ENCODE data around the gene OPALIN.
"Not testable (repeated sequence)": the region's sequence is repeated elsewhere in the genome, so short reads cannot be mapped to it uniquely, and the experiment has no call there.

OPALIN gene

GRCh38 chr10:96334616-96335526 lies 23.9 kb downstream of the OPALIN start:
- peak; percentile 57 for DNase-seq

GRCh38 chr10:96333101-96333500 lies 25.7 kb downstream of the OPALIN start:
- no peak for DNase-seq

GRCh38 chr10:96327462-96327861 lies 31.3 kb downstream of the OPALIN start:
- no peak for DNase-seq

GRCh38 chr10:96325719-96326373 lies 33.0 kb downstream of the OPALIN start:
- no peak for DNase-seq

- DNase-seq = no peak
These were observed 34.4 kb downstream of the OPALIN start for GRCh38 chr10:96324447-96324846.

GRCh38 chr10:96322275-96322674 lies 36.5 kb downstream of the OPALIN start:
- no peak for DNase-seq

GRCh38 chr10:96321822-96322221 lies 37.0 kb downstream of the OPALIN start:
- no peak for DNase-seq

GRCh38 chr10:96319754-96320474 lies 38.9 kb downstream of the OPALIN start:
- peak; percentile 50 for DNase-seq

GRCh38 chr10:96317067-96317833 lies 41.6 kb downstream of the OPALIN start:
- no peak for DNase-seq

- DNase-seq = no peak
These were observed 45.5 kb downstream of the OPALIN start for GRCh38 chr10:96313344-96313743.

- DNase-seq = no peak
These were observed 47.6 kb downstream of the OPALIN start for GRCh38 chr10:96311180-96311715.

GRCh38 chr10:96310321-96310669 lies 48.5 kb downstream of the OPALIN start:
- no peak for DNase-seq

GRCh38 chr10:96309628-96310320 lies 49.0 kb downstream of the OPALIN start:
- no peak for DNase-seq

GRCh38 chr10:96308854-96309253 lies 49.9 kb downstream of the OPALIN start:
- not testable (repeated sequence) for DNase-seq

GRCh38 chr10:96306516-96306915 lies 52.3 kb downstream of the OPALIN start:
- DNase-seq = no peak

GRCh38 chr10:96305019-96305418 lies 53.8 kb downstream of the OPALIN start:
- DNase-seq = no peak

GRCh38 chr10:96304230-96304629 lies 54.6 kb downstream of the OPALIN start, which contains the start of gene DNTT:
TSS of gene DNTT (plus strand) at chr10:96304434. CDS start at chr10:96304498, 64 bp downstream.
- DNase-seq = no peak

GRCh38 chr10:96301616-96302015 lies 57.2 kb downstream of the OPALIN start:
- no peak for DNase-seq

- DNase-seq = no peak
These were observed 59.4 kb downstream of the OPALIN start for GRCh38 chr10:96299383-96299782.

- no peak for DNase-seq
These were observed 60.4 kb downstream of the OPALIN start for GRCh38 chr10:96298362-96298761.

GRCh38 chr10:96297486-96297885 lies 61.3 kb downstream of the OPALIN start:
- DNase-seq = no peak

GRCh38 chr10:96295475-96295874 lies 63.3 kb downstream of the OPALIN start:
- no peak for DNase-seq
